ENCODE results near the gene DAPL1.

DNA sequence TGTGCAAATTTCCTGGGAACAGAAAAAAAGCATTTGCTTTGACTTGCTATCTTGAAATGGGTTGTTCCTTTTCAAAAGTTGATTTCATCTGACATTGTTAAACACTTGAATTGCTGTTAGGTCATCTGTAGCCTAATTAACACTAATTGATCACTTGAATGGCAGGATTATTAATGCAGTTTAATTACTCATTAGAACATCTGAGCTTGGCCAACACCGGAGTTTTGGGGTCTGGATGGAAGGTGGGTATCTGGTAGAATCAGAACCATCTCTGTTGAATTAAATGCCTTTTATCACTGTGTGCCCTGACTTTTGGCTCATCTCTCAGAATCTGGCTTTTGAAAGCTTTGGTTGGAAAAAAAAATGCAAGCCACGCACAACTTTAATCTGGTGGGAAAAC lies 8.4 kb downstream of the DAPL1 start:
- TF ChIP-seq, protein P1, sequence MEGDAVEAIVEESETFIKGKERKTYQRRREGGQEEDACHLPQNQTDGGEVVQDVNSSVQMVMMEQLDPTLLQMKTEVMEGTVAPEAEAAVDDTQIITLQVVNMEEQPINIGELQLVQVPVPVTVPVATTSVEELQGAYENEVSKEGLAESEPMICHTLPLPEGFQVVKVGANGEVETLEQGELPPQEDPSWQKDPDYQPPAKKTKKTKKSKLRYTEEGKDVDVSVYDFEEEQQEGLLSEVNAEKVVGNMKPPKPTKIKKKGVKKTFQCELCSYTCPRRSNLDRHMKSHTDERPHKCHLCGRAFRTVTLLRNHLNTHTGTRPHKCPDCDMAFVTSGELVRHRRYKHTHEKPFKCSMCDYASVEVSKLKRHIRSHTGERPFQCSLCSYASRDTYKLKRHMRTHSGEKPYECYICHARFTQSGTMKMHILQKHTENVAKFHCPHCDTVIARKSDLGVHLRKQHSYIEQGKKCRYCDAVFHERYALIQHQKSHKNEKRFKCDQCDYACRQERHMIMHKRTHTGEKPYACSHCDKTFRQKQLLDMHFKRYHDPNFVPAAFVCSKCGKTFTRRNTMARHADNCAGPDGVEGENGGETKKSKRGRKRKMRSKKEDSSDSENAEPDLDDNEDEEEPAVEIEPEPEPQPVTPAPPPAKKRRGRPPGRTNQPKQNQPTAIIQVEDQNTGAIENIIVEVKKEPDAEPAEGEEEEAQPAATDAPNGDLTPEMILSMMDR (IDR thresholded peaks at IDR 0.05): no peak
- TF ChIP-seq, protein P2, sequence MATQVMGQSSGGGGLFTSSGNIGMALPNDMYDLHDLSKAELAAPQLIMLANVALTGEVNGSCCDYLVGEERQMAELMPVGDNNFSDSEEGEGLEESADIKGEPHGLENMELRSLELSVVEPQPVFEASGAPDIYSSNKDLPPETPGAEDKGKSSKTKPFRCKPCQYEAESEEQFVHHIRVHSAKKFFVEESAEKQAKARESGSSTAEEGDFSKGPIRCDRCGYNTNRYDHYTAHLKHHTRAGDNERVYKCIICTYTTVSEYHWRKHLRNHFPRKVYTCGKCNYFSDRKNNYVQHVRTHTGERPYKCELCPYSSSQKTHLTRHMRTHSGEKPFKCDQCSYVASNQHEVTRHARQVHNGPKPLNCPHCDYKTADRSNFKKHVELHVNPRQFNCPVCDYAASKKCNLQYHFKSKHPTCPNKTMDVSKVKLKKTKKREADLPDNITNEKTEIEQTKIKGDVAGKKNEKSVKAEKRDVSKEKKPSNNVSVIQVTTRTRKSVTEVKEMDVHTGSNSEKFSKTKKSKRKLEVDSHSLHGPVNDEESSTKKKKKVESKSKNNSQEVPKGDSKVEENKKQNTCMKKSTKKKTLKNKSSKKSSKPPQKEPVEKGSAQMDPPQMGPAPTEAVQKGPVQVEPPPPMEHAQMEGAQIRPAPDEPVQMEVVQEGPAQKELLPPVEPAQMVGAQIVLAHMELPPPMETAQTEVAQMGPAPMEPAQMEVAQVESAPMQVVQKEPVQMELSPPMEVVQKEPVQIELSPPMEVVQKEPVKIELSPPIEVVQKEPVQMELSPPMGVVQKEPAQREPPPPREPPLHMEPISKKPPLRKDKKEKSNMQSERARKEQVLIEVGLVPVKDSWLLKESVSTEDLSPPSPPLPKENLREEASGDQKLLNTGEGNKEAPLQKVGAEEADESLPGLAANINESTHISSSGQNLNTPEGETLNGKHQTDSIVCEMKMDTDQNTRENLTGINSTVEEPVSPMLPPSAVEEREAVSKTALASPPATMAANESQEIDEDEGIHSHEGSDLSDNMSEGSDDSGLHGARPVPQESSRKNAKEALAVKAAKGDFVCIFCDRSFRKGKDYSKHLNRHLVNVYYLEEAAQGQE (IDR thresholded peaks at IDR 0.05; ENCODE audit: insufficient read depth in 1 of 2, low read depth in 2 of 2, low read length in 1 of 2): no peak
- no peak for TF ChIP-seq SIN3A (IDR thresholded peaks at IDR 0.05; ENCODE audit: borderline replicate concordance, insufficient read depth, low read depth, low read length)
- no peak for TF ChIP-seq POLR2AphosphoS5 (IDR thresholded peaks at IDR 0.05; ENCODE audit: low read depth, low read length)

Data from Panc1 (cell line).